Kidney epithelial cell (primary cell): ENCODE measurements around the gene HYAL4. TPM values are rescaled to one million over a fixed set of nuclear protein-coding genes. Genes with fewer than 3 reads are reported as not detected.

Source experiments
- DNase-seq: peaks from one replicate; pipeline ENCODE4 v3.0.0-alpha.2; 2010; ENCODE audit warnings: low read depth
- H3K27me3 ChIP-seq: 2 replicates; pipeline ENCODE4 v1.6.0; 2011; ENCODE audit warnings: low read length; ENCODE audit not compliant: control insufficient read depth, insufficient read depth
- H3K36me3 ChIP-seq: 2 replicates; pipeline ENCODE4 v1.5.1; 2011; ENCODE audit warnings: low read length; ENCODE audit not compliant: control insufficient read depth, insufficient read depth
- H3K4me3 ChIP-seq: 2 replicates; pipeline ENCODE4 v1.5.1; 2011; ENCODE audit warnings: low read depth, mild to moderate bottlenecking, control low read depth, low read length
- CTCF ChIP-seq: IDR thresholded peaks from 2 replicates; pipeline ENCODE4 v1.5.1; 2011; ENCODE audit warnings: mild to moderate bottlenecking, moderate library complexity, low read length, control low read depth, inconsistent platforms; ENCODE audit not compliant: insufficient read depth, poor library complexity, severe bottlenecking
- total RNA-seq: library from RNA; depleted of rRNA; stranded (reverse); fragments of >200 nt; gene quantifications from 2 replicates; pipeline ENCODE4 v1.2.3, GENCODE V29; 2015

HYAL4 gene
- total RNA-seq, 1 donor from 2014 or later, result not detected

GRCh38 chr7:123865517-123866117 is 20.6 kb downstream of the HYAL4 start:
- DNase-seq, result peak; percentile 39
- TF ChIP-seq CTCF, result peak; percentile 66
- no peaks in the 10 kb centered on the region for H3K36me3 ChIP-seq
- H3K4me3 ChIP-seq, result no peak overlapping the region
- no peaks in the 10 kb centered on the region for H3K27me3 ChIP-seq

GRCh38 chr7:123867225-123867624 is 22.3 kb downstream of the HYAL4 start:
- no peaks in the 10 kb centered on the region for H3K36me3 ChIP-seq
- no peak for TF ChIP-seq CTCF
- no peak for DNase-seq
- H3K27me3 ChIP-seq, result no peaks in the 10 kb centered on the region
- no peak overlapping the region for H3K4me3 ChIP-seq

- peak; percentile 12 for DNase-seq
- TF ChIP-seq CTCF, result peak; percentile 49
- Histone ChIP-seq H3K4me3 (no peak overlapping the region), H3K36me3 (no peaks in the 10 kb centered on the region), H3K27me3 (no peaks in the 10 kb centered on the region)
These were observed 27.3 kb downstream of the HYAL4 start for GRCh38 chr7:123871998-123872867.

GRCh38 chr7:123872908-123873307 is 27.9 kb downstream of the HYAL4 start:
- TF ChIP-seq CTCF, result no peak
- no peak for DNase-seq
- Histone ChIP-seq H3K36me3 (no peaks in the 10 kb centered on the region), H3K27me3 (no peaks in the 10 kb centered on the region), H3K4me3 (no peak overlapping the region)

- DNase-seq, result no peak
- Histone ChIP-seq H3K36me3 (no peaks in the 10 kb centered on the region), H3K4me3 (no peak overlapping the region), H3K27me3 (no peaks in the 10 kb centered on the region)
- TF ChIP-seq CTCF, result no peak
These were observed 31.7 kb downstream of the HYAL4 start for GRCh38 chr7:123876557-123877256.
